Measurements from ENCODE around the gene SLC16A9.
"Not testable (repeated sequence)": the region's sequence is repeated elsewhere in the genome, so short reads cannot be mapped to it uniquely, and the experiment has no call there.

The SLC16A9 gene

DNA sequence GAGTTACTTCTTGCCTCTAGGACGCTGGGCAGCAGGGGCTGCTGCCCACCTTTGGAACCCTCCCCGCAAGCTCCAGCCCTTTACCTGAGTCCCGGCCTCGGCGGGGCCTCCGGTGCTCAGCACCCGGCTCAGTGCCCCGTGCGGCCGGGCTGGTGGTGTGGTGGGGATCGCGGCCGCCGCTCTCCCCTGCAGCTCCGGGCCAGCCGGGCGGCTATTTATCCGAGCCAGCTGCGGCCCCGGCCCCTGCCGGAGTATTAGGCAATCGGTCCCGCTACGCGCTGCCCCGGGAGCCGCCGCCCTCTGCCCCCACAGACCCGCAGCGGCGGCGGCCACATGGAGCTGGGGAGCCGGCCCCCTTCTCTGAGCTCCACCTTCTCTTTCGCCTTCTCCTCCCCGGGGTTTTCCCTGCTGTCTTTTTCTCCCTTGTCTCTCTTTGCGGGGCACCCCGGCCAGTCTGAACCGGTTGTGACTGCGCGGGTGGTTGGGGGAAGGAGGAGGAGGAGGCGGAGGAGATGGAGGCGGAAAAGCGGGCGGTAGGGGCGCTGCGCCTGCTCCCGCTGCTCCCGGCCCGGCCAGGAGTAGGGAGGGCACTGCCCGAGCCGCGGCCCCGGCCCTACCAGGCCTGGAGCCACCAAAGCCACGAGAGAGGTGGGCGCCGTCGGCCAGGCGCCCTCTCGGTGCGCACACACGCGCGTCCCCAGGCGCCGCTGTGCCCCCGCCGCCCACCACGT, at the start of gene SLC16A9:
Gene SLC16A9, minus strand, starts transcription at position 456 of the 731 bp plus-strand sequence. CDS start 25,559 bp downstream, outside the sequence.
- peak; percentile 21 for DNase-seq

- no peak for DNase-seq
Observed at GRCh38 chr10:59757966-59758365, 48.3 kb upstream of the SLC16A9 start.

DNA sequence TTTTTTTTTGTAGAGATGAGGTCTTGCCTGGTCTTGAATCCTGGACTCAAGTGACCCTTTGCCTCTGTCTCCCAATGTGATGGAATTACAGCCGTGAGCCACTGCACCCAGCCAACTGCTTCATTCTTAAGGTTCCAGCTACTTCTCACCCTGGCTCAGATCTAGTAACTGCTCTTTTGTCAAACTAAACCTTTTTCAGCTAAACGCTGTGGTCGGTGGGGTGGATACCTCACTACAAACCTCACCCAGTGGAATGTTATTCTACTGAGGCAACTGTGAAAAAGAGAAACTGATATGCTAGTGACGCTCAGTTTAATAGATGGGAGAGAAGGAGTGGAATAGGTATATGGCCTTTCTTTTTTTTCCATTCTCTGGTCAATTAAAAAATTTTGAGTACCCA, 45.3 kb upstream of the SLC16A9 start:
- DNase-seq, result no peak

- no peak for DNase-seq
Observed at GRCh38 chr10:59753267-59753666, 43.6 kb upstream of the SLC16A9 start, which contains the start of gene MRLN. Gene MRLN (minus strand): TSS chr10:59753455.

- no peak for DNase-seq
Observed at GRCh38 chr10:59752278-59752940, 42.8 kb upstream of the SLC16A9 start.

GRCh38 chr10:59750155-59750945, 40.7 kb upstream of the SLC16A9 start:
- DNase-seq, result no peak

DNA sequence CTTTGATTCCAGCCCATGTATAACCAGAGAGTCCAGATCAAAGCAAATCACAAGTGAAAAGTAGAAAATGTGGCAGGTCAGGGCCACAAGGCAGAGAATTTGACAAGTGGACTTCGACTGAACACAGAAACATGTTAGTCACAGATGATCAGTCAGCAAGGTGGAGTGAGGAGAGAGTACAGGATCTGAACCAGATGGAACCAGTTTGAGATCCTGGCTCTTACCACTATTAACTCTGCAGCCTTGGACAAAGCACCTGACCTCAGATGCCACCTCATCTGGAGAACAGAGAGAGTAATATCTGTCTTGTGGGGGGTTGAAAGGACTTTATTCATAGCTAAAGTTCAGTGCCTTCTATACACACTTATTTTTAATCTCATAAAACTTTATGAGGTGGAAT, 39.2 kb upstream of the SLC16A9 start:
- DNase-seq, result no peak

GRCh38 chr10:59745163-59745650, 35.6 kb upstream of the SLC16A9 start:
- DNase-seq, result no peak

DNA sequence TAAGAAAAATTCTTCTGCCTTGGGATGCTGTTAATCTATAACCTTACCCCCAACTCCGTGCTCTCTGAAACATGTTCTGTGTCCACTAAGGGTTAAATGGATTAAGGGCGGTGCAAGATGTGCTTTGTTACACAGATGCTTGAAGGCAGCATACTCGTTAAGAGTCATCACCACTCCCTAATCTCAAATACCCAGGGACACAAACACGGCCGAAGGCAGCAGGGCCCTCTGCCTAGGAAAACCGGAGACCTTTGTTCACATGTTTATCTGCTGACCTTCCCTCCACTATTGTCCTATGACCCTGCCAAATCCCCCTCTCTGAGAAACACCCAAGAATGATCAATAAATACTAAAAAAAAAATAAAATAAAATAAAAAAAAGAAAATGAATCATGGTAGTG, 35.1 kb upstream of the SLC16A9 start:
- DNase-seq, result not testable (repeated sequence)

- not testable (repeated sequence) for DNase-seq
Observed at GRCh38 chr10:59744156-59744555, 34.5 kb upstream of the SLC16A9 start.

DNA sequence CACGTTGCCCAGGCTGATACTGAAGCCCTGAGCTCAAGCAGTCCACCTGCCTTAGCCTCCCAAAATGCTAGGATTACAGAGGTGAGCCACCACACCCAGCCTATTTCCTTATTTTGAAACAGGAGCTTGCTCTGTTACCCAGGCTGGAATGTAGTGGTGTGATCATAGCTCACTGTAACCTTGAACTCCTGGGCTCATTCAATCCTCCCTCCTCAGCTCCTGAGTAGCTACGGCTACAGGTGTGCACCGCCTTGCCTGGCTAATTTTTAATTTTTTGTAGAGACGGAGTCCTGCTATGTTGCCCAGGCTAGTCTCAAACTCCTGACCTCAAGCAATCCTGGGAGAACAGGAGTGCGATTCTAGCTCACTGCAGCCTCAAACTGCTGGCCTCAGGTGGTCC, 31.9 kb upstream of the SLC16A9 start:
- no peak for DNase-seq

DNA sequence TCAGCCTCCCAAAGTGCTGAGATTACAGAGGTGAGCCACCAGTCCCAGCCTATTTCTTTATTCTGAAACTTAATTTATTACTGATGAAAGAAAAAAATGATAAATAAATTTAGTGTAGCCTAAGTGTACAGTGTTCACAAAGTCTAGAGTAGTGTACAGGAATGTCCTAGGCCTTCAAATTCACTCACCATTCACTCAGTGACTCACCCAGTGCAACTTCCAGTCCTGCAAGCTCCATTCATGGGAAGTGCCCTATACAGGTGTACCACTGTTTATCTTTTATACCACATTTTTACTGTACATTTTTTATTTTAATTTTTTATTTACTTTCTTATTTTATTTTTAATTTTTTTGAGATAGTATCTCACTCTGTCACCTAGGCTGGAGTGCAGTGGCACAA, 31.4 kb upstream of the SLC16A9 start:
- DNase-seq, result no peak

DNA sequence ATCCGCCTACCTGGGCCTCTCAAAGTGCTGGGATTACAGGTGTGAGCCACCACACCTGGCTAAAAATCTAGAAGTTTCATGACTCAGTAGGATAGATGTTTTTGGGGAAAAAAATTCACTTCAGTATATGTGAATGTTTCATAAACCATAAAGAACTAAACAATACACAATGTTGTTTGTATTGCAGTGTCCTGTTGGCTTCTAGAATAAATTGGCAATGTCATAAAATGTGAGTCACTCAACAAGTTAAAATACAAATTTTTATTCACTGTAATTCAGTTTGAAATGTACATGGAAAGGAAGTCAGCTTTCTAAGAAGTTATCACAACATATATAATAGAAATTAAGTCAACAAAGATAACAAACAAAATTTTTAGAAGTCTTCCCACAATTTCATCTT, 27.1 kb upstream of the SLC16A9 start:
- DNase-seq, result no peak

DNA sequence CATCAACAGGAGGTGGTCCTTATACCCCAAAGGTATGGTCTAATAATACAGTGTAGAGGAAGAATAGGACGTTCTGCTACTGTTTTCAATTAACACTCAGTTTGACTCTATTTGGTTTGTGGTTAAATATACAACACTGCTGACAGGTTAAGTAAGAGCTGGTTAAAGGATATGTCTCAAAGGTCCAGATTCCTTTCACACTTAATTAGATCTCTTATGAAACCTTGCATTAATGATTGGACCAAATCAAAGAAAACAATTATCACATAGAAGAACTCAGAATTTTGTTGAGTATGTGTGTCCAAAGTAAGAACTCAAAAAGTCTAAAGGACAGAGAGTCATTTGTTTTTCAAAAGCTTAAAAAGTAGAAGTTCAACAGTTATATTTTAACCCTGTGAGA, 25.6 kb upstream of the SLC16A9 start:
- DNase-seq, result no peak

- DNase-seq, result no peak
Observed at GRCh38 chr10:59734014-59734462, 24.4 kb upstream of the SLC16A9 start.

GRCh38 chr10:59733321-59734013, 23.8 kb upstream of the SLC16A9 start:
- not testable (repeated sequence) for DNase-seq

DNA sequence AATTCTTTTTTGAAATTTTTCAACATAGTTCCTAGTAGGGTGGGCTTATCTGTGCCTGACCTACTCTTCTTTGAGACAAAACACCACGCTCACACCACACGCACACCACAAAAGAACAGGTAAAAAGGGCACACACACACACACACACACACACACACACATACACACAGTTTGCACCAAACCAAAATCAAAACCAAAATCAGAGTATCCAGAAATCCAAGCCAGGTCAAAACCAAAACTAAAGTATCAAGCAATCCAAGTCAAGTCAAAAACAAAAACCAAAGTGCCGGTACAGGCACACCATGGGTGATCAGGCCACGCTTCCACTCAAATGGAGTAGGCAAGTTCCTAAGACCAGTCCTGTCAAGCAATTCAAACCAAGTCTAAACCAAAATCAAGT, 23.2 kb upstream of the SLC16A9 start:
- DNase-seq, result not testable (repeated sequence)

DNA sequence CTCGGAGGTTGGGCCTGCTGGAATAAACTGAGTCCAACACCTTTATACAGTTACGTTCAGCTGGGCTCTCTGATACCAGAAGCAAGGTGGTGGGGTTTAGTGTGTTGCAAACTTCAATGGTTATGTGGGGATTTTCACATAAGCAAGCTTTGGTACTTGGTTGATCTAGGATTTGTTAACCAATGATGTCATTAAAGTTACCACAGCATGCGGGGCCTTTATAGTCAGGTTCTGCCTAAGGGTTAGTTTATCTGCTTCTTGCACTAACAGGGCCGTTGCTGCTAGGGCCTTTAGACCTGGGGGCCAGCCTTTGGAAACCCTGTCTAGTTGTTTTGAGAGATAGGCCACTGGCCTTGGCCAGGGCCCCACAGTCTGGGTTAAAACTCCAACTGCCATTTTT, 19.5 kb upstream of the SLC16A9 start:
- not testable (repeated sequence) for DNase-seq

DNA sequence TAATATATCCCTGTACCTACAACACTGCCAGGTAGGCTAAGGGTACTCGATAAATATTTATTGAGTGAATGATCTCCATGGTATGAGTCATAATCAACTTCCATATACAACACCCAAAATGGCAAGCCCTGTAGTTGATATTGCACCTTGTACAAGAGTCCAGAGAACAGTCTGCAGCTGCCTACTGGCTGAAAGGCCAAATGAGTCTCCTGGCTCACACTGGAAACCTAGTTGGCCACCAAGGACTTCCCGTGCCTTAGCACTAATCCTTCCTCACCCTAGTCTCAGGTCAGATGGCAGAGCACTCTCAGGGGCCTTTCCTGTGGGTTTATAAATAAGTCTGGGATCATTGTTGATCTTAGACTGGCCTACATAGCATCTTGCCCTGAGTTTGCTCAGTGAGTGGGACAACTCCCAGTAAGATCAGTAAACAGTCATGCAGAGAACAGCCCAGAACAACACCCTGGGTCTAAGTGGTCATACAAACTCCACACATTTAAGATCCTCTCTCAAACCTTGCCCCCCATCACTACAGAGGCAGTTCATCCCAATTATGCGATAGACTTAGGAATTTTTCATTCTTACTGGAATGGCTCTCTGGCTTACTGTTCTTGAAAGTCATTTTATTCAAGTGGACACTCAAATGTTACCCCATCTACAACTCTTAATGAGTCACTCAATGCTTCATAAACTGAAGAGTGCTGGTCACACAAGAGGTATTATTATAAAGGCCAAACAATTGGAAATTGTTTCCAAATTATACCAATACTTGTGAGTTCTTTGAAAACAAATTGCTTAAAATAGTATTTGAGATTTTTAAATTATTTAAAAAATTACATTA, 14.7 kb upstream of the SLC16A9 start:
- no peak for DNase-seq

- no peak for DNase-seq
Observed at GRCh38 chr10:59720377-59720776, 10.7 kb upstream of the SLC16A9 start.

DNA sequence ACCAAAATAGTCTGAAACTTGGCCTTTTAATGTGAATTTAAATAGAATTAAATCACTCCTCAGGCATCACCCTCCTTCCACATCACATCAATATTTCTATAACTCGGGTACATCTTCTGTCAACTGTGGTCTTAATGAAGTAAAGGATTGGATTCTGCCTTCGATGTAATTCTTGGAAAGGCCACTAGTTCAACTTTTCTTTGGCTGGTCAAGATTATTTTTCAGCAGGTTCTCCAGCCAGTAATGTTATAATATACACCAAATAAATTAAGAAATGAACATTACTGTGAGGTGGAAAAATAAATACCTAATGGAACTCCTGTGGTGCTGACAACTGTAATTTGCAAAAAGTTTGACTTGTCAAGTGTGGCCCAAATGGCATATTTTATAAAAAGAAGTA, 9.7 kb upstream of the SLC16A9 start:
- DNase-seq, result no peak

- no peak for DNase-seq
Observed at GRCh38 chr10:59718257-59718656, 8.6 kb upstream of the SLC16A9 start.
